T47D (cell line): ENCODE data around the gene BAIAP2.
A peak's percentile ranks its signal among the peaks of the same experiment; 100 is the strongest.

ENCODE experiments used
- DNase-seq, 2 experiments: peaks; one replicate each; pipeline versions ENCODE4 v3.0.0 to v3.0.0-alpha.2; 2011 to 2012; ENCODE audit warnings: low read depth in 1 of 2, low spot score in 1 of 2
- JUND ChIP-seq: IDR thresholded peaks from 2 replicates; pipeline ENCODE4 v1.6.1; 2012; ENCODE audit warnings: low read depth
- in situ Hi-C: cut with HindIII; loops from 2 replicates; pipeline ENCODE4 v1.10.0; 2016; ENCODE audit warnings: low sequenced_read_pairs, low pct_unique_long_range_greater_than_20kb

The BAIAP2 gene

DNA sequence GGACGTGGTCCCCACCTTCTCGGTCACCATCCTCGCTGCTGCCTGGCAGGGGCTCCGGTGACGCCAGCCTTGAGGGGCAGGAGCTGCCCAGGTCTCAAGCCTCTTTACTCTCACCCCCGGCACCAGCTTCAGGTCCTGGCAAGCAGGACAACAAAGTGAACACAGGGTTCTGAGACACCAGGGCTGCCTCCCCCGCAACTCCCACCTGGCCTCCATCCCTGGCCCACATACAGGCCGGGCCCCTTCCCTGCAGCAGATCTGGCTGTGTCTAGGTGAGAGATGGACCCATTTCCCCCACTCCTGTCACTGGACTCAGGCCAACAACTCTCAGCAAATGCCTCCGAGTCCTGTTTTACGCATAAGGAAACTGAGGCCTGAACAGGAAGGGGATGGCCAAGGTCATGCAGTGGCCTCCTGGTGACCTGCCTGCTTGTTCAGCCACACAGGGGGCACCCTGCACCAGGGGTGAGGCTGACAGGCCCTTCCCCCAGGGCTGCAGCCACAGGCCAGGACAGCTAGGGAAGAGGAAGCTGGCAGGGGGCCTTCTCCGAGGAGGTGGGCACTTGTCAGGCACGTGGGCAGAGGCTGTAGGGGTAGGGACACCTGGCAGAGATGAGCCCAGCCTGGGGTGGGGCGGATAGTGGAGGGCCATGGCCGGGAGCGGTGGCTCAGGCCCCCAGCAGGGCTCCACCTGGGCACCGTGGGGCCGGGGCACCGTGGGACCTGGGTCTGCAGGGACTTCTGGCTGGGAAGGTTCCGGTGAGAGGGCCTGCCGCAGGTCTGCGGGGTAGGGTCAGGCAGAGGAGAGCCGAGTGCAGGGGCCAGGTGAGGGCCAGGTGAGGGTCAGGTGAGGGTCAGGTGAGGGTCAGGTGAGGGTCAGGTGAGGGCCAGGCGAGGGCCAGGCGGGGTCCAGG lies 83.6 kb downstream of the BAIAP2 start:
- in situ Hi-C loops: no loop called here
- TF ChIP-seq JUND: no peak
- DNase-seq: no peak

- peak; percentile 95 to 99 for DNase-seq
- no peak for TF ChIP-seq JUND
- in situ Hi-C loops: no loop called here
Measured at GRCh38 chr17:81119223-81120148, 84.5 kb downstream of the BAIAP2 start.

GRCh38 chr17:81120149-81120484 lies 85.2 kb downstream of the BAIAP2 start:
- in situ Hi-C loops: no loop called here
- DNase-seq: no peak
- TF ChIP-seq JUND: no peak

- in situ Hi-C loops: no loop called here
- no peak for DNase-seq
- no peak for TF ChIP-seq JUND
Measured at GRCh38 chr17:81120695-81121621, 86.0 kb downstream of the BAIAP2 start.

- DNase-seq: no peak
- in situ Hi-C loops: no loop called here
- no peak for TF ChIP-seq JUND
Measured at GRCh38 chr17:81121841-81122733, 87.1 kb downstream of the BAIAP2 start.

DNA sequence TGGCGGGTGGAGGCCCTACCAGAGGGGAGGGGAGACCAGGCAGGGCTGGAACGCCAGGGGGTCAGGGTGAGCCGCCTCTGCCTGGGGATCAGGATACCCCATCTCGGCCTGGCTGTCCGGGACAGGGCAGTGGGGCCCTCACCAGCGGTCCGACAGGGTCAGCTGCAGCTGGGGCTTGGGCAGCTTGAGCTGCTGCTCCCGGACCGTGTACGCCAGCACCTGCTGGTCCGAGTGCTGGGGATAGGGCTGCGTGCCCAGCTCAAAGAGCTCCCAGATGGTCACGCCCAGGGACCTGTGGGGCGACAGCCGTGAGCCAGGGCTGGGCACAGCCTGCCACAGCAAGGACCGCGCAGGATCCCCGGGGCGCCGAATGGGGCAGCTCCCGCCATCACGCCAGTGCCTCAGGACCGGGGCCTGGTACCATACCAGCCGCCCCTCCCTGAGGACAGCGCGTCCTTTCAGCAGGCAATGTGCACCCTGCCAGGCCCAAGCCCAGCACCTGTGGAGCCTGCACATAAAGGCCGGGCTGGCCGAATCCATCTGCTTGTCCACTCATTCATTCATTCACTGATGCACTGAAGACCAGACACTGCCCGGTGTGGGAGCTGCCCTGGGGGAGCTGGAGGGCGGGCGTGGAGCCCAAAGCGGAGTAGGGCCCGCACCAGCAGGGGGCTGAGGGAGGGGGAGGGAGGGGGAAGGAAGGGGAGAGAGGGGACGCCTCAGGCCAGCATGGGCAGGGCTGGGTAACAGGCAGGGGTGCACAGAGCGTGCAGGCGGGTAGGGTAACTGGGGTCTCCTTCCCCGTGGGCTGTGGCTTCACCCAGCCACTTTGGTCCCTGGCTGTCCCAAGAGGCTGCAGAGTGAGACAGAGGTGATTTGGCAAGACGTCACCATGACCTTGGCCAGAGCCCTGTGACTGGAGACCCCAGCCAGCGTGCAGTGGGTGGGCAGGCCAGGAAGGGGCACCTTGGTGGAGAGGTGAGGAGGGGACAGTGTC lies 88.4 kb downstream of the BAIAP2 start:
- in situ Hi-C loops: no loop called here
- DNase-seq: no peak
- no peak for TF ChIP-seq JUND

DNA sequence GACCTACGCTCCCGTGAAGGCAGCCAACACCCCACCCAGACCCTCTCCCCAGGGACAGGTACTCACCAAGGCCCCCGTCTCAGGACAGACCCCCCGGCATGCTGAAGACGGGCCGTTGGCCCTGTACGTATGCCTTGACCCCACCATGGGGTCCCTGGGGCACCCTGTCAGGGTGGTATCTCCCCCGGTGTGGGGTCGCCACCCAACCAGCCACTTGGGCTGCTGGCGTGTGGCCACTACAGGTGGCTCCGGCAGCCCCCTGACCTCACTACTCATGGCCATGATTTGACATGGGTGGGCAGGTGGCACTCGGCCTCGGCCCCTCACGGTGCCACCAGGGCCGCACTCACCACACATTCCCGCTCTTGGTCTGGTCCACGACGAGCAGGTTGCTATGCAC lies 89.4 kb downstream of the BAIAP2 start:
- in situ Hi-C loops: no loop called here
- TF ChIP-seq JUND: no peak
- DNase-seq: no peak

DNA sequence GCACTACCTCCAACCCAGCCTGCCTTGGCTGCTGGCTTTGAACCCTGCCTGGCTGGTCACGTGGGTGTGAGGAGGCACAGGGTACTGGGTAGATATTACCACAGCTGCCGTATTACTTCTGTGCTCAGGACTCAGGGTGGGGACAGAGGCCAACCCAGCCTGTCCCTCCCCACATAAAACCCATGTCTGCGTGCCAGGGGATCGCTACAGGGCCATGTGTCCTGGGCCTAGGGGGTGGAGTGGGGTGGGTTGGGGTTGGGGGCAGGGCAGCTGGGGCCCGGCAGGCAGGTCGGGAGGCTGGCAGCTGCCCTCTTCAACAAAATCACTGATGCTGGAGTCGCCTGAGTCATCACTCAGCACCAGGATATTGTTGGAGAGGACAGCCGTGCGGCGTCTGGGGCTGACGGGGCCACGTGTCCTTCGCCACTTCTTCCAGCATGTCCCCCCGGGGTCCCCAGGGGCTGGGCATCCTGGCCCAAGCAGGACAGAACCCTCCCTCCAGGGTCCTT lies 90.7 kb downstream of the BAIAP2 start:
- in situ Hi-C loops: no loop called here
- no peak for TF ChIP-seq JUND
- no peak for DNase-seq

- no peak for TF ChIP-seq JUND
- in situ Hi-C loops: no loop called here
- DNase-seq: no peak
Measured at GRCh38 chr17:81126281-81127132, 91.6 kb downstream of the BAIAP2 start.

DNA sequence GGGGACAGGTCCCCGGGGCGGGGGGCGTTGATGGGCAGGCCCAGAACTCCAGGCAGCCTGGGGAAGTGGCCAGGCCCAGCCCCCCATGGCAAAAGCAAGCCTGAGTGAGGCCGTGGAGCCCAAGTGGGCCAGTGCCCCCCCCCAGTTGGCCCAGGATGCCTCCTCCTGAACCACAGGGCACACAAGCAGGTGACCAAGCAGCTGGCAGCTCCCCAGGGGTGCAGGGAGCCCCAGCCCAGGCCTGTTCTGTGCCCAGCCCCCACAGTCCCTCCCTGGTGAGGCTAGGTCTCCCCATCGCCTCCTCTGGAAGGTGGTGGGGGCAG lies 92.1 kb downstream of the BAIAP2 start:
- in situ Hi-C loops: no loop called here
- TF ChIP-seq JUND: no peak
- no peak for DNase-seq
